ENCODE measurements around the gene MOGAT1. TPM values are rescaled to one million over a fixed set of nuclear protein-coding genes. Genes with fewer than 3 reads are reported as not detected.

The MOGAT1 gene
- total and polyA plus RNA-seq, 2 experiments from 2014 or later = not detected

GRCh38 chr2:222731201-222731621 is 59.8 kb downstream of the MOGAT1 start:
- Histone ChIP-seq H3K27me3 (replicated peaks; ENCODE audit: insufficient read depth) (no peaks in the 10 kb centered on the region), H3K4me3 (no peak overlapping the region), H3K9me2 (ENCODE audit: insufficient read depth) (no peaks in the 10 kb centered on the region), H4K20me1 (ENCODE audit: insufficient read depth) (no peaks in the 10 kb centered on the region), H3F3A (ENCODE audit: insufficient read depth) (peaks cover 12% of the 10 kb centered on the region; the same call in 1 of the 2 replicates), H2AFZ (0 out of 2 replicates have a peak overlapping the region, but pooled peaks have one; percentile 3), H3K36me3 (ENCODE audit: low read depth) (no peaks in the 10 kb centered on the region), H3K4me1 (ENCODE audit: insufficient read depth) (peaks cover 26% of the 10 kb centered on the region), H3K4me2 (ENCODE audit: unreplicated experiment) (no peak overlapping the region), H3K79me2 (ENCODE audit: insufficient read depth) (no peaks in the 10 kb centered on the region), H3K9me3 (ENCODE audit: low read depth) (no peaks in the 10 kb centered on the region), H3K27ac (no peak overlapping the region), H3K9ac (no peak overlapping the region)
- no peak for TF ChIP-seq EZH2 (IDR thresholded peaks at IDR 0.05; ENCODE audit: insufficient read depth, poor library complexity, severe bottlenecking)
- TF ChIP-seq EZH2phosphoT487 (IDR thresholded peaks at IDR 0.05; ENCODE audit: insufficient read depth, low read depth) = no peak
- peak; percentile 39 for DNase-seq
- 48 to 64% methylated on average over 2 of the region's 2 CpGs for WGBS, 2 experiments (ENCODE audit: low coverage in 1 of 2, low lambda C conversion rate in 2 of 2, missing lambda C conversion rate in 2 of 2)
- in situ Hi-C loops (cut with MboI) = no loop called here

GRCh38 chr2:222732489-222733178 is 61.2 kb downstream of the MOGAT1 start:
- Histone ChIP-seq H3K27ac (no peak overlapping the region), H4K20me1 (ENCODE audit: insufficient read depth) (no peaks in the 10 kb centered on the region), H3K9me2 (ENCODE audit: insufficient read depth) (no peaks in the 10 kb centered on the region), H3K9ac (no peak overlapping the region), H3K79me2 (ENCODE audit: insufficient read depth) (no peaks in the 10 kb centered on the region), H3K27me3 (replicated peaks; ENCODE audit: insufficient read depth) (no peaks in the 10 kb centered on the region), H3K4me1 (ENCODE audit: insufficient read depth) (peaks cover 32% of the 10 kb centered on the region), H3K4me3 (no peak overlapping the region), H3K36me3 (ENCODE audit: low read depth) (no peaks in the 10 kb centered on the region), H3K4me2 (ENCODE audit: unreplicated experiment) (no peak overlapping the region), H2AFZ (no peak overlapping the region), H3K9me3 (ENCODE audit: low read depth) (no peaks in the 10 kb centered on the region), H3F3A (ENCODE audit: insufficient read depth) (peaks cover 12% of the 10 kb centered on the region; the same call in 1 of the 2 replicates)
- in situ Hi-C loops (cut with MboI) = no loop called here
- 76 to 78% methylated on average over 4 of the region's 4 CpGs for WGBS, 2 experiments (ENCODE audit: low coverage in 1 of 2, low lambda C conversion rate in 2 of 2, missing lambda C conversion rate in 2 of 2)
- no peak for TF ChIP-seq EZH2 (IDR thresholded peaks at IDR 0.05; ENCODE audit: insufficient read depth, poor library complexity, severe bottlenecking)
- TF ChIP-seq EZH2phosphoT487 (IDR thresholded peaks at IDR 0.05; ENCODE audit: insufficient read depth, low read depth) = no peak
- no peak for DNase-seq

GRCh38 chr2:222733470-222733845 is 62.0 kb downstream of the MOGAT1 start:
- Histone ChIP-seq H3K9me2 (ENCODE audit: insufficient read depth) (no peaks in the 10 kb centered on the region), H2AFZ (no peak overlapping the region), H4K20me1 (ENCODE audit: insufficient read depth) (no peaks in the 10 kb centered on the region), H3K9me3 (ENCODE audit: low read depth) (no peaks in the 10 kb centered on the region), H3K4me3 (no peak overlapping the region), H3K4me2 (ENCODE audit: unreplicated experiment) (no peak overlapping the region), H3K79me2 (ENCODE audit: insufficient read depth) (no peaks in the 10 kb centered on the region), H3K4me1 (ENCODE audit: insufficient read depth) (peaks cover 32% of the 10 kb centered on the region), H3K36me3 (ENCODE audit: low read depth) (no peaks in the 10 kb centered on the region), H3F3A (ENCODE audit: insufficient read depth) (peaks cover 12% of the 10 kb centered on the region; the same call in 1 of the 2 replicates), H3K27ac (no peak overlapping the region), H3K9ac (no peak overlapping the region), H3K27me3 (replicated peaks; ENCODE audit: insufficient read depth) (no peaks in the 10 kb centered on the region)
- TF ChIP-seq EZH2phosphoT487 (IDR thresholded peaks at IDR 0.05; ENCODE audit: insufficient read depth, low read depth) (no peak), EZH2 (IDR thresholded peaks at IDR 0.05; ENCODE audit: insufficient read depth, poor library complexity, severe bottlenecking) (no peak)
- no peak for DNase-seq
- WGBS, 2 experiments (ENCODE audit: low coverage in 1 of 2, low lambda C conversion rate in 2 of 2, missing lambda C conversion rate in 2 of 2) = 95 to 99% methylated on average over 3 of the region's 3 CpGs
- in situ Hi-C loops (cut with MboI) = no loop called here

- H3K27ac ChIP-seq = peak overlapping the region; percentile 33; the same call in 1 of the 2 replicates
Observed at GRCh38 chr2:222733846-222734702, 62.6 kb downstream of the MOGAT1 start.

More at GRCh38 chr2:222733846-222734702, 62.6 kb downstream of the MOGAT1 start:
- Histone ChIP-seq H3K79me2 (ENCODE audit: insufficient read depth) (no peaks in the 10 kb centered on the region), H3K9me2 (ENCODE audit: insufficient read depth) (no peaks in the 10 kb centered on the region), H3K4me1 (ENCODE audit: insufficient read depth) (peaks cover 32% of the 10 kb centered on the region), H2AFZ (peak overlapping the region; percentile 32; the same call in 1 of the 2 replicates), H3K9ac (peak overlapping the region; percentile 1; the same call in 1 of the 2 replicates), H3K9me3 (ENCODE audit: low read depth) (no peaks in the 10 kb centered on the region), H4K20me1 (ENCODE audit: insufficient read depth) (no peaks in the 10 kb centered on the region), H3K4me3 (no peak overlapping the region), H3F3A (ENCODE audit: insufficient read depth) (peaks cover 12% of the 10 kb centered on the region; the same call in 1 of the 2 replicates), H3K4me2 (ENCODE audit: unreplicated experiment) (peak overlapping the region; percentile 50), H3K36me3 (ENCODE audit: low read depth) (no peaks in the 10 kb centered on the region), H3K27me3 (replicated peaks; ENCODE audit: insufficient read depth) (no peaks in the 10 kb centered on the region)
- TF ChIP-seq EZH2phosphoT487 (IDR thresholded peaks at IDR 0.05; ENCODE audit: insufficient read depth, low read depth) = no peak
- TF ChIP-seq EZH2 (IDR thresholded peaks at IDR 0.05; ENCODE audit: insufficient read depth, poor library complexity, severe bottlenecking) = no peak
- DNase-seq = peak; percentile 53
- WGBS, 2 experiments (ENCODE audit: low coverage in 1 of 2, low lambda C conversion rate in 2 of 2, missing lambda C conversion rate in 2 of 2) = 44% methylated on average over 10 of the region's 10 CpGs
- in situ Hi-C loops (cut with MboI) = no loop called here
